Neutrophil (primary cell): ENCODE results near the gene DSEL.

ENCODE experiments used
- H3K27ac ChIP-seq: fragments of 200-600 bp; sonication (generic); 2 replicates; pipeline ENCODE4 v1.5.1; 2016; ENCODE audit warnings: mild to moderate bottlenecking, moderate library complexity
- H3K27me3 ChIP-seq: fragments of 200-600 bp; sonication (generic); 2 replicates; pipeline ENCODE4 v1.6.0; 2016; ENCODE audit warnings: mild to moderate bottlenecking
- H3K36me3 ChIP-seq: fragments of 200-600 bp; sonication (generic); 2 replicates; pipeline ENCODE4 v1.5.1; 2017
- H3K4me1 ChIP-seq, 2 experiments: fragments of 200-600 bp in 1 of 2; sonication (generic) in 1 of 2; 1 replicate in 1 of 2; 2 replicates in 1 of 2; pipeline versions ENCODE4 v1.5.1 to v1.6.1; 2013 to 2016; ENCODE audit warnings: low read depth in 1 of 2, low read length in 1 of 2, mild to moderate bottlenecking in 1 of 2, moderate library complexity in 1 of 2; ENCODE audit not compliant: control insufficient read depth in 1 of 2, insufficient read depth in 1 of 2
- H3K4me3 ChIP-seq, 2 experiments: fragments of 200-600 bp in 1 of 2; sonication (generic) in 1 of 2; 1 replicate in 1 of 2; 2 replicates in 1 of 2; pipeline ENCODE4 v1.5.1; 2013 to 2016; ENCODE audit warnings: low read depth in 1 of 2, low read length in 1 of 2, mild to moderate bottlenecking in 1 of 2, moderate library complexity in 1 of 2
- H3K9me3 ChIP-seq: fragments of 200-600 bp; sonication (generic); 2 replicates; pipeline ENCODE4 v1.5.1; 2016
- TF ChIP-seq, protein P1 (sequence below): fragments of 200-600 bp; sonication (generic); IDR thresholded peaks from 2 replicates; pipeline ENCODE4 v1.5.1; 2016; ENCODE audit warnings: antibody characterized with exemption

Gene DSEL

DNA sequence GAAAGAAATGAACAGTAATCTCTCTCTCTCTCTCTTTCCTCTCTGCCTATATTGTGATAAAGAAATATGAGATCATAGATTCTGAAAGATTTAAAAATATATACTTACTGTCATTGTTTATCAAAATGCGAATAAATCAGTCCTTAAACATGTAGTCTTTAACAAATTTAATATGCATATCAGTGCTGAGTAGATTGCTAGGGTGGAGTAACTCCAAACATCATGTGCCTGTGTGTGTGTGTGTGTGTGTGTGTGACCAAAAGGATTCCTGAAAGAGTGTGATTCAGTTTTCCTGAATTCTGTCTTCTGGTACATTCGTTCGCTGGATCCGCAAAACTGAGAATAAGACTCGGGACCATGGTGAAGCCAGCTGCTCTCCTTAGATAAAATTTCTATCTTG, 24.0 kb upstream of the DSEL start:
- Histone ChIP-seq H3K27ac (no peak overlapping the region), H3K36me3 (no peaks in the 10 kb centered on the region), H3K4me1 (no peaks in the 10 kb centered on the region), H3K9me3 (no peaks in the 10 kb centered on the region), H3K27me3 (no peaks in the 10 kb centered on the region), H3K4me3 (no peak overlapping the region)
- TF ChIP-seq, protein P1, sequence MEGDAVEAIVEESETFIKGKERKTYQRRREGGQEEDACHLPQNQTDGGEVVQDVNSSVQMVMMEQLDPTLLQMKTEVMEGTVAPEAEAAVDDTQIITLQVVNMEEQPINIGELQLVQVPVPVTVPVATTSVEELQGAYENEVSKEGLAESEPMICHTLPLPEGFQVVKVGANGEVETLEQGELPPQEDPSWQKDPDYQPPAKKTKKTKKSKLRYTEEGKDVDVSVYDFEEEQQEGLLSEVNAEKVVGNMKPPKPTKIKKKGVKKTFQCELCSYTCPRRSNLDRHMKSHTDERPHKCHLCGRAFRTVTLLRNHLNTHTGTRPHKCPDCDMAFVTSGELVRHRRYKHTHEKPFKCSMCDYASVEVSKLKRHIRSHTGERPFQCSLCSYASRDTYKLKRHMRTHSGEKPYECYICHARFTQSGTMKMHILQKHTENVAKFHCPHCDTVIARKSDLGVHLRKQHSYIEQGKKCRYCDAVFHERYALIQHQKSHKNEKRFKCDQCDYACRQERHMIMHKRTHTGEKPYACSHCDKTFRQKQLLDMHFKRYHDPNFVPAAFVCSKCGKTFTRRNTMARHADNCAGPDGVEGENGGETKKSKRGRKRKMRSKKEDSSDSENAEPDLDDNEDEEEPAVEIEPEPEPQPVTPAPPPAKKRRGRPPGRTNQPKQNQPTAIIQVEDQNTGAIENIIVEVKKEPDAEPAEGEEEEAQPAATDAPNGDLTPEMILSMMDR = no peak

DNA sequence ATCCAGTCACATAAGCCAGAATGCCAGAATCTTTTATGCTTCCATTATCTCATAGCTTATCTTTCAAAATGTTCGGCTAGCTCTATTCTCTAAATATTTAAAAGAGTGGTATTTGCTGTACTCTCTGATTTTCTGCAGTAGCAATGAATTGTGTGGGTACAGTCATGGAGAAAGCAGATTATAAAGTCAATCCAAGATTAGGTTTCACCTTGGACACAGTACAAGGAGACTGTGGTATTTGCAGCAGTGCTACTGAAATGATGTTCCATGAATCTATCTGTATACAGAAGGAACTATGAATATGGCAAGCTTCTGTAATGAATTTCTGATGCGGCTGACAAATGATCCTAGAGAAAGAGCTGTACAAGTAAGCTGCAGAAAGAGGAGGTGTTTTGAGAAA, 15.4 kb upstream of the DSEL start:
- H3K4me3 ChIP-seq = no peak overlapping the region
- no peaks in the 10 kb centered on the region for H3K9me3 ChIP-seq
- no peaks in the 10 kb centered on the region for H3K36me3 ChIP-seq
- TF ChIP-seq, protein P1 = no peak
- no peaks in the 10 kb centered on the region for H3K27me3 ChIP-seq
- no peak overlapping the region for H3K27ac ChIP-seq
- H3K4me1 ChIP-seq = no peaks in the 10 kb centered on the region

DNA sequence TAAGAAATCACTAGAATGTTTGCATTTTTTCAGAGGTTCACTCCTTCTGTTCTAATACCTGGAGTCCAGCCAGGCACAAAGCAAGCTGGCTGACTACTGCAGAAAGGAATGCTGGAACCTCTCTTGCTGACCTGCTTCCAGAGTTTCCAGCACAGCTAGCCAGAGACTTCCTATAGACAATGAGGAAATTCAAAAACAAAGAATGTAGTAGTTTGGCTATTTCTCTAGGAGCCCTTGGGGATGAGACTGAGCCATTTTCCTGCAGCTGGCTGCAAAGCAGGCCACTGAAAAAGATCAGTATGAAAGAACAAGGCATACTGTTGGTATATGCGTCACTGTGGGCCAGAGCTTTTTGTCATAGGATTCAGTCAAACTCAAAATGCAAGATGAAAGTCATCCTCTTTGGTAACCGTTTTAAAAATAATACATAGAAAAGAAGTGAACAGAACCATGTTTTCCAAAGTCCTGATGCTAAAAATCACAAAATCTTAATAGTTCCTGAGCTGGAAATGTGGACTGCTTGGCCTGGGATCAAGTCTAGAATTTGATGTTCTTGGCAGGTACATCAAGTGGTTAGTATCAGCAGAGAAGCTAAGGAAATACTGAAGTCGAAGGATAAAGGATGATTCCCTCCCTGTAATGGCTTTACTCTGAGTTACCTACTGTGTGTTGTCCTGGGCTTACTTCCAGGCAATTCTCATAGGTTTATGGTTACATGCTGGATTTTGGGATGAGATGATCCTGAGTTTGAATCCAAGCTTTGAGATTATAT, 9.0 kb upstream of the DSEL start:
- Histone ChIP-seq H3K27me3 (no peaks in the 10 kb centered on the region), H3K27ac (no peak overlapping the region), H3K9me3 (no peaks in the 10 kb centered on the region), H3K4me3 (no peak overlapping the region), H3K36me3 (no peaks in the 10 kb centered on the region), H3K4me1 (no peaks in the 10 kb centered on the region)
- TF ChIP-seq, protein P1 = no peak

DNA sequence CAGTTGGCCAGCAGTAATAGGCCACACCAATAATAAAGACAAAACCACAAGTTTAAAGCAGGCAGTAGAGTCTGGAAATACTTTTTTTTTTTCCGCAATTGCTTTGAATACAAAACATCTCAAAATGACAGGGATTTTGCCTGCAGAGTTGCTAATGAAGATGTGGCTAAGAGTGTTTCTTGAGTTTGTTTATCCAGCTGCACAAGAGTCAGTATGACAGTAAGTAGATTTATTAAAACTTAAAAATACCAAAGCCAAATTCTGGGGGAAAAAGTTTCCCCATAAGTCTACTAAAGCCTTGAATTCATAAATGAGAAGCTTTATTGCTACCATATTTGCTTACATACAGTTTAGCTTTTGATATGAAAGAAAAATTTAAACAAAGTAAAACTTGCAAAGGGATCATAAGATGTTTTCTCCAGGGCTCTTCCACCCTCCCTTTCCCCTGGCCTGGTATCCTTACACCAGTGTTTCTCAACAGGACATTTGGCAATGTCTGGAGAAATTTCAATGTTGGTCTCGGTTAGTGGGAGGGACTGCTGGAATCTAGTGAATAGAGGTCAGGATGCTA, 3.9 kb upstream of the DSEL start:
- TF ChIP-seq, protein P1 = no peak
- peaks cover 45% of the 10 kb centered on the region for H3K27me3 ChIP-seq
- no peak overlapping the region for H3K4me3 ChIP-seq
- no peak overlapping the region for H3K27ac ChIP-seq
- no peaks in the 10 kb centered on the region for H3K9me3 ChIP-seq
- H3K4me1 ChIP-seq = peaks cover 12 to 17% of the 10 kb centered on the region in 2 experiments
- no peaks in the 10 kb centered on the region for H3K36me3 ChIP-seq

DNA sequence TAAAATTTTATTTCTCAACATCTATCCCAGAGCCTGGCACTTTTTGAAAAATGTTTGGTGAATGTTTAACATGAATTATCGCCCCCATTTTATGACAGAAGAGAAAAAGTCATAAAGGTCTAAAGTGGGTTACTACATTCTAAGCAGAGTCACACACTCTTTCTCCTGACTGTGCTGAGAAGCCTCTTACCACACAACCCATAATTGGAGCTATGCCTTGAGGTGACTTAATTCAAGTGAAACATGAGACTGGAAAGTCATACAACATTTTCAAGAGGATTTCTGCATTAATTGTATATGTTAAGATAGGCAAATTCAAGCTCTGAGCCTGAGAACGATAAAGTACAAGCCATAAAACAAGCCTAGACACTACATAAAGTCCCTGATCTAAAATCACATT, 3.1 kb upstream of the DSEL start:
- no peaks in the 10 kb centered on the region for H3K36me3 ChIP-seq
- TF ChIP-seq, protein P1 = no peak
- H3K27ac ChIP-seq = no peak overlapping the region
- H3K4me3 ChIP-seq = no peak overlapping the region
- H3K27me3 ChIP-seq = peaks cover 54% of the 10 kb centered on the region
- no peaks in the 10 kb centered on the region for H3K9me3 ChIP-seq
- H3K4me1 ChIP-seq = peaks cover 12 to 17% of the 10 kb centered on the region in 2 experiments
